GM23338 (cell line): ENCODE measurements around the gene TMC1. TPM values are rescaled to one million over a fixed set of nuclear protein-coding genes. Genes with fewer than 3 reads are reported as not detected.

Experiments
- ATAC-seq: fragments of 200-7000 bp; cut with Tn5 transposase; 3 replicates; pipeline ENCODE4 v1.9.1; 2020
- DNase-seq: peaks from one replicate; pipeline ENCODE4 v3.0.0-alpha.2; 2015; ENCODE audit warnings: low spot score
- H2AFZ ChIP-seq: fragments of 200-600 bp; sonication (generic); 2 replicates; pipeline ENCODE4 v1.8.0; 2016; ENCODE audit warnings: antibody characterized with exemption, mild to moderate bottlenecking, moderate library complexity
- H3F3A ChIP-seq: fragments of 200-600 bp; sonication (generic); replicated peaks from 2 replicates; pipeline ENCODE4 v1.8.0; 2017; ENCODE audit warnings: antibody characterized with exemption, mixed run types, low read depth
- H3K27ac ChIP-seq: fragments of 200-600 bp; sonication (generic); 2 replicates; pipeline ENCODE4 v1.6.1; 2016; ENCODE audit warnings: low read depth
- H3K27me3 ChIP-seq: fragments of 200-600 bp; sonication (generic); 2 replicates; pipeline ENCODE4 v1.8.0; 2016; ENCODE audit warnings: mild to moderate bottlenecking, mixed run types, moderate library complexity; ENCODE audit not compliant: insufficient read depth
- H3K36me3 ChIP-seq: fragments of 200-600 bp; sonication (generic); 2 replicates; pipeline ENCODE4 v1.8.0; 2016; ENCODE audit warnings: mild to moderate bottlenecking; ENCODE audit not compliant: insufficient read depth
- H3K4me1 ChIP-seq: fragments of 200-600 bp; sonication (generic); 2 replicates; pipeline ENCODE4 v1.8.0; 2016; ENCODE audit warnings: mild to moderate bottlenecking, moderate library complexity; ENCODE audit not compliant: insufficient read depth
- H3K4me2 ChIP-seq: fragments of 200-600 bp; sonication (generic); 2 replicates; pipeline ENCODE4 v1.7.1; 2017; ENCODE audit warnings: mixed run types
- H3K4me3 ChIP-seq: fragments of 200-600 bp; sonication (generic); 2 replicates; pipeline ENCODE4 v1.6.1; 2016; ENCODE audit warnings: mixed run types
- H3K79me2 ChIP-seq: fragments of 200-600 bp; sonication (generic); replicated peaks from 2 replicates; pipeline ENCODE4 v1.8.0; 2017; ENCODE audit warnings: mild to moderate bottlenecking; ENCODE audit not compliant: insufficient read depth
- H3K9me2 ChIP-seq: fragments of 200-600 bp; sonication (generic); 2 replicates; pipeline ENCODE4 v1.8.0; 2017; ENCODE audit not compliant: insufficient read depth
- H4K20me1 ChIP-seq: fragments of 200-600 bp; sonication (generic); replicated peaks from 2 replicates; pipeline ENCODE4 v1.8.0; 2017; ENCODE audit warnings: mild to moderate bottlenecking; ENCODE audit not compliant: insufficient read depth
- H3K27ac Mint-ChIP-seq: 2 replicates; pipeline ENCODE4 v1.8.0; 2020; ENCODE audit warnings: inconsistent platforms, mild to moderate bottlenecking, moderate library complexity, mixed read lengths
- H3K27me3 Mint-ChIP-seq: 3 replicates; pipeline ENCODE4 v1.8.0; 2022; ENCODE audit warnings: low read depth, mild to moderate bottlenecking, moderate library complexity, mixed read lengths, inconsistent platforms; ENCODE audit not compliant: insufficient read depth, poor library complexity
- H3K36me3 Mint-ChIP-seq: 3 replicates; pipeline ENCODE4 v1.8.0; 2021; ENCODE audit warnings: low read depth, mild to moderate bottlenecking, inconsistent platforms, moderate library complexity, mixed read lengths
- H3K4me1 Mint-ChIP-seq: 3 replicates; pipeline ENCODE4 v1.8.0; 2020; ENCODE audit warnings: mild to moderate bottlenecking, inconsistent platforms, mixed read lengths
- H3K4me3 Mint-ChIP-seq: 3 replicates; pipeline ENCODE4 v1.8.0; 2021; ENCODE audit warnings: moderate library complexity, mild to moderate bottlenecking, inconsistent platforms, mixed read lengths
- H3K9me3 Mint-ChIP-seq: 3 replicates; pipeline ENCODE4 v1.8.0; 2020; ENCODE audit warnings: moderate library complexity, mild to moderate bottlenecking, inconsistent platforms, mixed read lengths
- CREB1 ChIP-seq: fragments of 250-450 bp; sonication (Bioruptor Pico); IDR thresholded peaks from 2 replicates; pipeline ENCODE4 v1.5.0; 2020; ENCODE audit warnings: low read depth, mild to moderate bottlenecking, moderate library complexity
- EZH2 ChIP-seq: fragments of 200-600 bp; sonication (generic); IDR thresholded peaks from one replicate; pipeline ENCODE4 v1.8.0; 2017; ENCODE audit warnings: antibody characterized with exemption, mild to moderate bottlenecking, low read depth; ENCODE audit not compliant: unreplicated experiment
- EZH2phosphoT487 ChIP-seq: fragments of 200-600 bp; sonication (generic); IDR thresholded peaks from one replicate; pipeline ENCODE4 v1.8.1; 2018; ENCODE audit warnings: antibody characterized with exemption; ENCODE audit not compliant: unreplicated experiment
- JUNB ChIP-seq: IDR thresholded peaks from one replicate; pipeline ENCODE4 v1.6.1; 2016; ENCODE audit warnings: antibody characterized with exemption; ENCODE audit not compliant: unreplicated experiment
- NANOG ChIP-seq: IDR thresholded peaks from 2 replicates; pipeline ENCODE4 v1.6.1; 2016; ENCODE audit warnings: antibody characterized with exemption, borderline replicate concordance
- POLR2AphosphoS5 ChIP-seq: IDR thresholded peaks from 2 replicates; pipeline ENCODE4 v1.6.1; 2016; ENCODE audit warnings: antibody characterized with exemption, low read depth
- STAT1 ChIP-seq: IDR thresholded peaks from one replicate; pipeline ENCODE4 v1.6.1; 2016; ENCODE audit warnings: antibody characterized with exemption; ENCODE audit not compliant: unreplicated experiment
- ZNF331 ChIP-seq: fragments of 250-450 bp; sonication (Bioruptor Pico); IDR thresholded peaks from 2 replicates; pipeline ENCODE4 v1.5.0; 2020; ENCODE audit warnings: low read depth, mild to moderate bottlenecking, moderate library complexity
- polyA plus RNA-seq: library from polyadenylated mRNA; unstranded; fragments of >200 nt; fragmentation: Nextera tagmentation; extraction: Ambion mirVana; gene quantifications from 2 replicates; pipeline ENCODE4 v1.2.1, GENCODE V29; 2016
- total RNA-seq: library from RNA; depleted of rRNA; stranded (reverse); fragments of >200 nt; shearing (Covaris generic); gene quantifications from 2 replicates; pipeline ENCODE4 v1.2.3, GENCODE V29; 2014
- TF ChIP-seq, protein P1 (sequence below): fragments of 250-450 bp; sonication (Bioruptor Pico); IDR thresholded peaks from 2 replicates; pipeline ENCODE4 v1.5.0; 2020; ENCODE audit warnings: mild to moderate bottlenecking, moderate library complexity
- TF ChIP-seq, protein P2 (sequence below): IDR thresholded peaks from 2 replicates; pipeline ENCODE4 v1.6.1; 2016; ENCODE audit warnings: antibody characterized with exemption
- TF ChIP-seq, protein P3 (sequence below), 2 experiments: fragments of 200-600 bp in 1 of 2; sonication (generic) in 1 of 2; conservative IDR thresholded peaks; 2 replicates each; pipeline versions ENCODE4 v1.5.1 to v1.6.1; 2016 to 2017; ENCODE audit warnings: antibody characterized with exemption in 2 of 2, low read depth in 2 of 2, mild to moderate bottlenecking in 2 of 2, moderate library complexity in 1 of 2

The TMC1 gene
- total and polyA plus RNA-seq, 2 experiments from 2014 or later, result 0.61 to 1.2 TPM

DNA sequence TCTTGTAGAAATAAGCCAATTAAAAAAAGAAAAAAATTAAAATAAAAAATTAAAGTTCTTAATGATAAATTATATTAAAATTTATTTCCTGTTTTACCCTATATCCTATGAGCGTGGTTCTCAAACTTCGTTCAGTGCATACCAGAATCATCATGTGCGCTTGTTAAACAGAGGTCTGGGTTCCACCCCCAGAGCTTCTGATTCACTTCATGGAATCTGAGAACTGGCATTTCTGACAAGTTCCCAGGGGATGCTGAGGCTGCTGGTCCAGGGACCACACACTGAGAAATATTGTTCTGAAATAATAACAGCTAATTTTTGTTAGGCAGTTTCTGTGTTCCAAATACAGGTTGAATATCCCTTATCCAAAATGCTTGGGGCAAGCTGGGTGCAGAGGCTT lies 79.3 kb downstream of the TMC1 start (continued):
- TF ChIP-seq, protein P1, sequence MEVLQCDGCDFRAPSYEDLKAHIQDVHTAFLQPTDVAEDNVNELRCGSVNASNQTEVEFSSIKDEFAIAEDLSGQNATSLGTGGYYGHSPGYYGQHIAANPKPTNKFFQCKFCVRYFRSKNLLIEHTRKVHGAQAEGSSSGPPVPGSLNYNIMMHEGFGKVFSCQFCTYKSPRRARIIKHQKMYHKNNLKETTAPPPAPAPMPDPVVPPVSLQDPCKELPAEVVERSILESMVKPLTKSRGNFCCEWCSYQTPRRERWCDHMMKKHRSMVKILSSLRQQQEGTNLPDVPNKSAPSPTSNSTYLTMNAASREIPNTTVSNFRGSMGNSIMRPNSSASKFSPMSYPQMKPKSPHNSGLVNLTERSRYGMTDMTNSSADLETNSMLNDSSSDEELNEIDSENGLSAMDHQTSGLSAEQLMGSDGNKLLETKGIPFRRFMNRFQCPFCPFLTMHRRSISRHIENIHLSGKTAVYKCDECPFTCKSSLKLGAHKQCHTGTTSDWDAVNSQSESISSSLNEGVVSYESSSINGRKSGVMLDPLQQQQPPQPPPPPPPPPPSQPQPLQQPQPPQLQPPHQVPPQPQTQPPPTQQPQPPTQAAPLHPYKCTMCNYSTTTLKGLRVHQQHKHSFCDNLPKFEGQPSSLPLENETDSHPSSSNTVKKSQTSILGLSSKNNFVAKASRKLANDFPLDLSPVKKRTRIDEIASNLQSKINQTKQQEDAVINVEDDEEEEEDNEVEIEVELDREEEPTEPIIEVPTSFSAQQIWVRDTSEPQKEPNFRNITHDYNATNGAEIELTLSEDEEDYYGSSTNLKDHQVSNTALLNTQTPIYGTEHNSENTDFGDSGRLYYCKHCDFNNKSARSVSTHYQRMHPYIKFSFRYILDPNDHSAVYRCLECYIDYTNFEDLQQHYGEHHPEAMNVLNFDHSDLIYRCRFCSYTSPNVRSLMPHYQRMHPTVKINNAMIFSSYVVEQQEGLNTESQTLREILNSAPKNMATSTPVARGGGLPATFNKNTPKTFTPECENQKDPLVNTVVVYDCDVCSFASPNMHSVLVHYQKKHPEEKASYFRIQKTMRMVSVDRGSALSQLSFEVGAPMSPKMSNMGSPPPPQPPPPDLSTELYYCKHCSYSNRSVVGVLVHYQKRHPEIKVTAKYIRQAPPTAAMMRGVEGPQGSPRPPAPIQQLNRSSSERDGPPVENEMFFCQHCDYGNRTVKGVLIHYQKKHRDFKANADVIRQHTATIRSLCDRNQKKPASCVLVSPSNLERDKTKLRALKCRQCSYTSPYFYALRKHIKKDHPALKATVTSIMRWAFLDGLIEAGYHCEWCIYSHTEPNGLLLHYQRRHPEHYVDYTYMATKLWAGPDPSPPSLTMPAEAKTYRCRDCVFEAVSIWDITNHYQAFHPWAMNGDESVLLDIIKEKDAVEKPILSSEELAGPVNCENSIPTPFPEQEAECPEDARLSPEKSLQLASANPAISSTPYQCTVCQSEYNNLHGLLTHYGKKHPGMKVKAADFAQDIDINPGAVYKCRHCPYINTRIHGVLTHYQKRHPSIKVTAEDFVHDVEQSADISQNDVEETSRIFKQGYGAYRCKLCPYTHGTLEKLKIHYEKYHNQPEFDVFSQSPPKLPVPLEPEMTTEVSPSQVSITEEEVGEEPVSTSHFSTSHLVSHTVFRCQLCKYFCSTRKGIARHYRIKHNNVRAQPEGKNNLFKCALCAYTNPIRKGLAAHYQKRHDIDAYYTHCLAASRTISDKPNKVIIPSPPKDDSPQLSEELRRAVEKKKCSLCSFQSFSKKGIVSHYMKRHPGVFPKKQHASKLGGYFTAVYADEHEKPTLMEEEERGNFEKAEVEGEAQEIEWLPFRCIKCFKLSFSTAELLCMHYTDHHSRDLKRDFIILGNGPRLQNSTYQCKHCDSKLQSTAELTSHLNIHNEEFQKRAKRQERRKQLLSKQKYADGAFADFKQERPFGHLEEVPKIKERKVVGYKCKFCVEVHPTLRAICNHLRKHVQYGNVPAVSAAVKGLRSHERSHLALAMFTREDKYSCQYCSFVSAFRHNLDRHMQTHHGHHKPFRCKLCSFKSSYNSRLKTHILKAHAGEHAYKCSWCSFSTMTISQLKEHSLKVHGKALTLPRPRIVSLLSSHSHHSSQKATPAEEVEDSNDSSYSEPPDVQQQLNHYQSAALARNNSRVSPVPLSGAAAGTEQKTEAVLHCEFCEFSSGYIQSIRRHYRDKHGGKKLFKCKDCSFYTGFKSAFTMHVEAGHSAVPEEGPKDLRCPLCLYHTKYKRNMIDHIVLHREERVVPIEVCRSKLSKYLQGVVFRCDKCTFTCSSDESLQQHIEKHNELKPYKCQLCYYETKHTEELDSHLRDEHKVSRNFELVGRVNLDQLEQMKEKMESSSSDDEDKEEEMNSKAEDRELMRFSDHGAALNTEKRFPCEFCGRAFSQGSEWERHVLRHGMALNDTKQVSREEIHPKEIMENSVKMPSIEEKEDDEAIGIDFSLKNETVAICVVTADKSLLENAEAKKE (CRISPR knock-in tag), result no peak
- TF ChIP-seq EZH2, result no peak
- no peak for TF ChIP-seq NANOG
- TF ChIP-seq POLR2AphosphoS5, result no peak

DNA sequence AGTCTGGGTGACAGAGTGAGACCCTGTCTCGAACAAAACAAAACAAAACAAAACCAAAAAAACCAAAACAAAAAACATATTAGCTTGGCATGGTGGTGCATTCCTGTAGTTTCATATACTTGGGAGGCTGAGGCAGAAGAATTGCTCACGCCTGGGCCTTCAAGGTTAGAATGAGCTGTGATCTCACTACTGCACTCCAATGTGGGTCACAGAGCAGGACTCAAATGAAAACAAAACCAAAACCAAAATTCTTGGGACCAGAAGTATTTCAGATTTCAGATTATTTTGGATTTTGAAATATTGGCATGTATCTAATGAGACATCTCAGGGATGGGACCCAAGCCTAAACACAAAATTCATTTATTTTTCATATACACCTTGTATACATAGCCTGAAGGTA lies 80.2 kb downstream of the TMC1 start:
- Histone ChIP-seq H3K27ac (no peak overlapping the region), H4K20me1 (no peaks in the 10 kb centered on the region)
- no peak for ATAC-seq
- TF ChIP-seq ZNF331 (no peak), JUNB (no peak), STAT1 (no peak), EZH2 (no peak), CREB1 (CRISPR knock-in tag) (no peak), POLR2AphosphoS5 (no peak), EZH2phosphoT487 (no peak), NANOG (no peak)
- TF ChIP-seq, protein P2, sequence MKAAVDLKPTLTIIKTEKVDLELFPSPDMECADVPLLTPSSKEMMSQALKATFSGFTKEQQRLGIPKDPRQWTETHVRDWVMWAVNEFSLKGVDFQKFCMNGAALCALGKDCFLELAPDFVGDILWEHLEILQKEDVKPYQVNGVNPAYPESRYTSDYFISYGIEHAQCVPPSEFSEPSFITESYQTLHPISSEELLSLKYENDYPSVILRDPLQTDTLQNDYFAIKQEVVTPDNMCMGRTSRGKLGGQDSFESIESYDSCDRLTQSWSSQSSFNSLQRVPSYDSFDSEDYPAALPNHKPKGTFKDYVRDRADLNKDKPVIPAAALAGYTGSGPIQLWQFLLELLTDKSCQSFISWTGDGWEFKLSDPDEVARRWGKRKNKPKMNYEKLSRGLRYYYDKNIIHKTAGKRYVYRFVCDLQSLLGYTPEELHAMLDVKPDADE, result no peak
- TF ChIP-seq, protein P3, sequence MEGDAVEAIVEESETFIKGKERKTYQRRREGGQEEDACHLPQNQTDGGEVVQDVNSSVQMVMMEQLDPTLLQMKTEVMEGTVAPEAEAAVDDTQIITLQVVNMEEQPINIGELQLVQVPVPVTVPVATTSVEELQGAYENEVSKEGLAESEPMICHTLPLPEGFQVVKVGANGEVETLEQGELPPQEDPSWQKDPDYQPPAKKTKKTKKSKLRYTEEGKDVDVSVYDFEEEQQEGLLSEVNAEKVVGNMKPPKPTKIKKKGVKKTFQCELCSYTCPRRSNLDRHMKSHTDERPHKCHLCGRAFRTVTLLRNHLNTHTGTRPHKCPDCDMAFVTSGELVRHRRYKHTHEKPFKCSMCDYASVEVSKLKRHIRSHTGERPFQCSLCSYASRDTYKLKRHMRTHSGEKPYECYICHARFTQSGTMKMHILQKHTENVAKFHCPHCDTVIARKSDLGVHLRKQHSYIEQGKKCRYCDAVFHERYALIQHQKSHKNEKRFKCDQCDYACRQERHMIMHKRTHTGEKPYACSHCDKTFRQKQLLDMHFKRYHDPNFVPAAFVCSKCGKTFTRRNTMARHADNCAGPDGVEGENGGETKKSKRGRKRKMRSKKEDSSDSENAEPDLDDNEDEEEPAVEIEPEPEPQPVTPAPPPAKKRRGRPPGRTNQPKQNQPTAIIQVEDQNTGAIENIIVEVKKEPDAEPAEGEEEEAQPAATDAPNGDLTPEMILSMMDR (conservative IDR thresholded peaks at IDR 0.05; ENCODE audit: low read depth in 2 of 2), result no peak

More for the DNA sequence above, 80.2 kb downstream of the TMC1 start:
- Mint-ChIP-seq H3K4me1 (peaks cover 5% of the 10 kb centered on the region; the same call in 2 of the 3 replicates), H3K27ac (no peak overlapping the region), H3K27me3 (no peaks in the 10 kb centered on the region), H3K9me3 (no peaks in the 10 kb centered on the region), H3K36me3 (no peaks in the 10 kb centered on the region), H3K4me3 (no peak overlapping the region)
- Histone ChIP-seq H3K4me2 (no peak overlapping the region), H3K4me1 (peaks cover 6% of the 10 kb centered on the region), H3K9me2 (no peaks in the 10 kb centered on the region), H2AFZ (no peak overlapping the region), H3K36me3 (no peaks in the 10 kb centered on the region), H3K27me3 (no peaks in the 10 kb centered on the region), H3K79me2 (no peaks in the 10 kb centered on the region), H3K4me3 (no peak overlapping the region), H3F3A (no peaks in the 10 kb centered on the region)
- no peak for DNase-seq
